ENCODE measurements around the gene EFCC1. TPM values are rescaled to one million over a fixed set of nuclear protein-coding genes. Genes with fewer than 3 reads are reported as not detected.

EFCC1 gene
- total and polyA plus RNA-seq, 2 of the 8 experiments (the other 6 are each of a cell fraction or from before 2014, with no cell fraction given): 0.14 to 0.37 TPM

GRCh38 chr3:129070086-129070885 lies 69.2 kb downstream of the EFCC1 start:
- no peak overlapping the region for H2BK15ac ChIP-seq (ENCODE audit: low read length)
- no peak overlapping the region for H2BK20ac ChIP-seq (ENCODE audit: low read length)
- H3K56ac ChIP-seq (replicated peaks; ENCODE audit: insufficient read length, low read depth, low read length): no peak overlapping the region
- no peak overlapping the region for H2AK5ac ChIP-seq (ENCODE audit: low read depth, low read length)
- no peak overlapping the region for H2AFZ ChIP-seq (ENCODE audit: low read length)
- H3K14ac ChIP-seq (ENCODE audit: insufficient read length): no peak overlapping the region
- CTCF ChIA-PET (ENCODE audit: partially characterized antibody): interaction anchor here (1.8 to 14.9 kb wide), 4 partner anchors 14 to 176 kb away, joined by 8 to 210 read pairs (median 14); partner anchors contain the start of gene GP9
- no peak overlapping the region for H2BK5ac ChIP-seq (ENCODE audit: low read depth, low read length)
- no peak overlapping the region for H3K27ac ChIP-seq (ENCODE audit: low read depth, low read length)
- no peak overlapping the region for H4K91ac ChIP-seq (replicated peaks; ENCODE audit: insufficient read length, low read length)
- H3K4me3 ChIP-seq (ENCODE audit: extremely low read depth in 1 of 4, insufficient read depth in 2 of 4, low read depth in 3 of 4, low read length in 4 of 4): no peak overlapping the region
- no peaks in the 10 kb centered on the region for H3K79me2 ChIP-seq (ENCODE audit: control insufficient read depth in 1 of 2, insufficient read depth in 2 of 2, low read length in 2 of 2)
- DNase-seq (ENCODE audit: low read depth in 1 of 2, low spot score in 2 of 2): no peak
- H3K9me3 ChIP-seq (ENCODE audit: insufficient read depth in 2 of 2, low read depth in 1 of 2, low read length in 1 of 2): no peaks in the 10 kb centered on the region
- H3K23ac ChIP-seq (ENCODE audit: insufficient read length): no peak overlapping the region
- no peak overlapping the region for H2BK12ac ChIP-seq (ENCODE audit: low read depth, low read length)
- no peak for FAIRE-seq
- no peak overlapping the region for H3K9ac ChIP-seq (replicated peaks in 1 of 4; ENCODE audit: extremely low read depth in 1 of 4, low read depth in 3 of 4, low read length in 3 of 4)
- H3K23me2 ChIP-seq (ENCODE audit: low read depth, low read length): no peaks in the 10 kb centered on the region
- H4K20me1 ChIP-seq (replicated peaks in 1 of 2; ENCODE audit: control insufficient read depth in 1 of 2, insufficient read depth in 2 of 2, low read length in 2 of 2): no peaks in the 10 kb centered on the region
- no peak overlapping the region for H4K5ac ChIP-seq (ENCODE audit: insufficient read length, low read depth, low read length)
- no peak overlapping the region for H4K8ac ChIP-seq (ENCODE audit: extremely low read depth, insufficient read depth, low read length)
- H3K79me1 ChIP-seq (ENCODE audit: low read depth, low read length): no peaks in the 10 kb centered on the region
- H3K4me2 ChIP-seq (ENCODE audit: insufficient read depth in 1 of 2, low read depth in 2 of 2, low read length in 2 of 2): no peak overlapping the region
- H3K36me3 ChIP-seq (ENCODE audit: control insufficient read depth in 2 of 4, insufficient read depth in 4 of 4, low read length in 3 of 4): no peaks in the 10 kb centered on the region
- no peak overlapping the region for H2BK120ac ChIP-seq (replicated peaks; ENCODE audit: low read depth, low read length)
- no peak overlapping the region for H3K4ac ChIP-seq (replicated peaks; ENCODE audit: insufficient read length, low read depth, low read length)
- H3K18ac ChIP-seq (ENCODE audit: extremely low read depth, low read length): no peak overlapping the region
- POLR2A ChIA-PET (ENCODE audit: partially characterized antibody): interaction anchor here (1.2 to 1.7 kb wide), 3 partner anchors 9 to 179 kb away, joined by 3 to 5 read pairs (median 3); partner anchors contain the start of genes COPG1 and GP9
- H3K27me3 ChIP-seq (replicated peaks in 1 of 4; ENCODE audit: control insufficient read depth in 3 of 4, extremely low read depth in 1 of 4, insufficient read depth in 3 of 4, low read length in 3 of 4): no peaks in the 10 kb centered on the region
- H3K4me1 ChIP-seq (replicated peaks in 1 of 4; ENCODE audit: control insufficient read depth in 3 of 4, insufficient read depth in 4 of 4, low read length in 3 of 4): no peaks in the 10 kb centered on the region
- WGBS, 2 experiments (ENCODE audit: extremely low coverage in 1 of 2, insufficient coverage in 1 of 2, insufficient read length in 1 of 2, insufficient replicate concordance in 2 of 2, low coverage in 1 of 2, low lambda C conversion rate in 2 of 2, missing lambda C conversion rate in 1 of 2): 85% methylated on average over 8 of the region's 8 CpGs; no CpG with 5 or more reads in 1 of the 2 experiments
- TF ChIP-seq, protein P1, sequence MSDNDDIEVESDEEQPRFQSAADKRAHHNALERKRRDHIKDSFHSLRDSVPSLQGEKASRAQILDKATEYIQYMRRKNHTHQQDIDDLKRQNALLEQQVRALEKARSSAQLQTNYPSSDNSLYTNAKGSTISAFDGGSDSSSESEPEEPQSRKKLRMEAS (IDR thresholded peaks at IDR 0.05): no peak
- no peak for TF ChIP-seq RBBP5 (IDR thresholded peaks at IDR 0.05; ENCODE audit: borderline replicate concordance, low read depth, low read length)
- TF ChIP-seq PHF8 (conservative IDR thresholded peaks at IDR 0.05; ENCODE audit: low read depth, low read length): no peak
- no peak for TF ChIP-seq RAD21 (IDR thresholded peaks at IDR 0.05 in 1 of 2, conservative IDR thresholded peaks at IDR 0.05 in 1 of 2; ENCODE audit: low read depth in 2 of 2, low read length in 2 of 2)
- no peak for TF ChIP-seq SP4 (IDR thresholded peaks at IDR 0.05; ENCODE audit: low read length)
- no peak for TF ChIP-seq JUN (IDR thresholded peaks at IDR 0.05; ENCODE audit: low read depth, low read length)
- TF ChIP-seq SRF (IDR thresholded peaks at IDR 0.05; ENCODE audit: low read depth, low read length): no peak
- no peak for TF ChIP-seq HDAC6 (IDR thresholded peaks at IDR 0.05; ENCODE audit: low read depth, low read length)
- TF ChIP-seq SP2 (IDR thresholded peaks at IDR 0.05; ENCODE audit: low read length): no peak
